Activated T-cell treated with anti-CD3 and anti-CD28 coated beads, Interleukin-2, amount 50 U/mL, for 1 hour (primary cell): Measurements from ENCODE around the gene MYH2.

ENCODE experiments used
- DNase-seq: peaks from one replicate; pipeline ENCODE4 v3.0.0-alpha.2; 2020

MYH2 gene

DNA sequence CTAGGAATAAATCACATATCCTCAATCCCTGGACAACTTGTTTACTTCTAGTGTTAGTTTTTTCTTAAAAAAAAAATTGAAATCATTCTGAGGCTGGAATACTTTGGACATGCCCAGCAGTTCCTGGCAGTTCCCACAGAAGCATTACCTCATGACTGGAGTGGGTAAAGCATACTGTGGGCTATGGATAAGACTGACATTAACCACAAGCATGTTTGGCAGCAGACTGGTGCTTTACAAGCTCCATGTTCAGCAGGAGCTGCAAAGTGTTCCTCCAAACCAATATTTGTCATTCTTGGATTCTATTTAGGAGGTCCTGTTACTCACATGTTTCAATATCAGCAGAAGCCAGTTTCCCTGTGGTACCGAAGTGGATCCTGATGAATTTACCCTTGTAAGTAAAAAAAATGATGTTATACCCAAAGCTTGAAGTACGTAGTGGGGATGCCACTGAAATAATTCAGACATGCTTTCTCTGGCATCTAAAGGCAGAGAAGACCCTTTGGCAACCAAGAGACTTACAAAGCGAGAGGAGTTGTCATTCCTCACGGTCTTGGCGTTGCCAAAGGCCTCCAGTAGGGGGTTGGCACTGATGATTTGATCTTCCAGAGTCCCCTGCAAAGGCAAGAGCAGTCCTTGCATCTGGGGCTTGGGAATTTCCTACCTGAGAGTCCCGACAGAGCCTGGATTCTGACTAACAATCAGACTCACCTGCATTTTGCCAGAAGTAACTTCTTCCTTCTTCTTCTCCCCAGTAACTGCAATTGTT is 36.0 kb downstream of the MYH2 start:
- no peak for DNase-seq

DNA sequence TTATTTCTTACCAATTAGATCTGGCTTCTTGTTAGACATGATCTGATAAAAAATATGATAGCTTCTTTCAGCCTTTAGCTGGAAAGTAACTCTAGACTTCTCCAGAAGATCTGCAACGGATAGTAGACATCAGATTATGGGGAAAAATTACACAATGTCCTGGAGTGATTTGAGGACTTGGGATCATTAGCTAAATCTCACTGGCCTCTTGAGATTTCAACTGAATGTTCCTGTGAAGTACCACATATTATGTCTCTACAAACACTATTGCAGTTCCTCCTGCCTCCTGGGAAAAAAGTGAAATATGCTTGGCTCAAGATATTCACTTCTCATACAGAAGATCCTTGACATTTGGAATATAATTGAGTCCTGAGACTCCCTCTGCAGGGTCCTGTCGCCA is 36.6 kb downstream of the MYH2 start:
- DNase-seq = no peak

DNA sequence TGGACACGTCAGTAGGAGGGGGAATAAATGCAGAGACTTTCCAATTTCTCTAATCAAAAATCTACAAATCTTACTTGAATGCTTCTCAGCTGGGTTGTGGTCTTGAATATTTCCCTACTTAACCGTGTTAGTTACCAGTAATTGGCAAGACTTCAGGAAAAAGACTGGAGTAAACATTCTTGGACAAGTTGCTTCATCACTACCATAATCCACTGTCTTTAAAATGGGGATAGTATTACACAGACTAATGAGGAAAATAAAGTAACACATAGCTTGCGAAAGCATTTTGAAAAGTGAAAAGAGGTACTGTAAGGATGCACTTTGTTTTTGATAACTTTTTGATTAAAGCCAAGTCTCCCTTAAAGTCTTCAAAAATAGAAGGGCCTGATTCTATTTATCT is 49.5 kb downstream of the MYH2 start:
- no peak for DNase-seq

DNA sequence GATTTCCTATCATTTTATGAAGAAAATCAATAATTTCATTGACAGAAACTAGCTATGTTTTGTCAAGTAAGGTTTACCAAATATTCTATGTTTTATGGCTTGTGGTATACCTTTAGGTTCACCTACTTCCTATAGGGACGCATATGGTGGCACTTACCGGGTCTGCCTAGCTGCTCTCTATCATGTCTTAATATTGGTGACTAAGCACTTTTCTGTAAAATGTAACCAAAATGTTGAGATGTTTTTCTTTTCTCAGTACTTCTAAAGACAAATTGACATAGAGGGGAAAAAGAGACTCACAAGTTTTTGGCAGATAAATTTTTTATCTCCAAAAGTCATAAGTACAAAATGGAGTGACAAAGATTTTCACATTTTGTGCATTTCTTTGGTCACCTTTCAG is 57.5 kb downstream of the MYH2 start:
- DNase-seq = no peak

DNA sequence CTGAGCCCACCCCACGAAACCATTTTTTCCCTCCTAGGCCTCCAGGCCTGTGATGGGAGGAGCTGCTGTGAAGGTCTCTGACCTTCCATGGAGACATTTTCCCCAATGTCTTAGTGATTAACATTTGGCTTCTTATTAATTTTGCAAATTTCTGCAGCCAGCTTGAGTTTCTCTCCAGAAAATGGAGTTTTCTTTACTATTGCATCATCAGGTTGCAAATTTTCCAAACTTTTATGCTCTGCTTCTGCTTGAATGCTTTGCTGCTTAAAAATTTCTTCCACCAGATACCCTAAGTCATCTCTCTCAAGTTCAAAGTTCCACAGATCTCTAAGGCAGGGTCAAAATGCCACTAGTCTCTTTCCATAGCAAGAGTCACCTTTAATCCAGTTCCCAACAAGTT is 67.2 kb downstream of the MYH2 start:
- DNase-seq = no peak

DNA sequence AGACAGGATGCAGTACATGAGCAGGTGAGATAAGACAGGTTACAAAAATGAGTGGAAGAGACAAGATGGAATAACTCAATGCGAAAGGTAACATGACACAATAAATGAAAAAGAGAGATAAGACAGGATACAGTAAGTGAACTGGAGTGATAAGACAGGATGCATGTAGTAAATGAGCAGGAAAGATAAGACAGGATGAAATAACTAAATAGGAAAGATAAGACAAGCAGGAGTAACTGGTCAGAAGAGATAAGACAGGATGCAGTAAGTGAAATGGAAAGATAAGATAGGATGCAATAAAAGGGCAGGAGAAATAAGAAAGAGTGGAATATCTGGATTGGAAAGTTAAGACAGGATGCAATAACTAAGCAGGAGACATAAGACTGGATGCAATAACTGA is 71.8 kb downstream of the MYH2 start:
- DNase-seq = no peak

DNA sequence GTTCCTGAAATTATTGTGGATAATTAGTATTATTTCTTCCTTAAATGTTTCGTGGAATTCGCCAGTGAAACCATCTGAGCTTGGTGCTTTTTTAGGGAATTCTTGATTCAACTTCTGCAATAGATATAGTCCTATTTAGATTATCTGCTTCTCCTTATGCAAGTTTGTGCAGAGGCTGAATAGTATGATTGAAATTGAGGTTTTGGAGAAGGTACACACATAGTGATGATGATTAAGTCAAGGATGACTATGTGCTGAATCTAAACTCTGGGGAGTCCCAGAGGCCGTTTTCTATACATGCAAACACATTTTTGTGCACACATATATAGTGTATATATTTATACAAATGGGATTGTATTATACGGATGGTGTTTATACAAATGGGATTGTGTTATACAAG is 74.9 kb downstream of the MYH2 start:
- no peak for DNase-seq

DNA sequence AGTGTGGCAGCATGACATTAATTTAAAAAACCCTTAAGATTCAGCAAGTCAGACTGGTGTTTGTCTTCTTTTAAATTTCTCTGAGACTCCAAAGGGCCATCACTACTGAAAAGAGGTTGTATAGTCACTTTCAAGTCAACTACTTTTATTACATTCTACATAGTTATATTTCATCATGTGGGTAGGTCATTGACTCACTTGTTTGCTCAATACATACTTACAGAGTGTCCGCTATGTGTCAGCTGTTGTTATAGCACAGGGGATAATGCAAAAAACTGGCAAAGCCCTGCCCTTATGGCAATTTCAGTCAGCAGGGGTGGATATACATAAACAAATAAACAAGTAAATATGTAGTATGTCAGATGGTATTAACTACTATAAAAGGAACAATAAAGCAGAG is 77.6 kb downstream of the MYH2 start:
- DNase-seq = no peak
